GM19397 (cell line): Measurements from ENCODE around the gene TRPM2.
"Not testable (repeated sequence)": the region's sequence is repeated elsewhere in the genome, so short reads cannot be mapped to it uniquely, and the experiment has no call there.

Experiments used
- ATAC-seq: cut with Tn5 transposase; IDR thresholded peaks from one replicate; pipeline ENCODE4 v1.9.1; 2021; ENCODE audit warnings: mild to moderate bottlenecking, moderate library complexity; ENCODE audit not compliant: unreplicated experiment

The TRPM2 gene

GRCh38 chr21:44405948-44406872, 52.8 kb downstream of the TRPM2 start:
- ATAC-seq: no peak

DNA sequence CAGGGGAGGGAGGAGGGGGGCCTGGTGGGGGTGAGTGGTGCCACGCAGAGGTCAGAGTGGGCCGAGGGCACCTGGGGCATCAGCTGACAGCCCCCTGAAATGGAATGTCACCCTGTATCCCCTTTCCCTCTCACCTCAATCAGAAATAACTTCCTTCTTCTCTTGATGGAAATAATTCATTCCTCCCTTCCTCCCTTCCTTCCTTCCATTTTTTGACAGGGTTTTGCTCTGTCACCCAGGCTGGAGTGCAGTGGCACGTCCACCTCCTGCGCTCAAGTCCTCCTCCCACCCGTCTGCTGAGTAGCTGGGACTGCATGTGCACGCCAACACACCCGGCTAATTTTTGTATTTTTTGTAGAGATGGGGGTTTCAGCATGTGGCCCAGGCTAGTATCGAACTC, 53.5 kb downstream of the TRPM2 start:
- ATAC-seq: no peak

DNA sequence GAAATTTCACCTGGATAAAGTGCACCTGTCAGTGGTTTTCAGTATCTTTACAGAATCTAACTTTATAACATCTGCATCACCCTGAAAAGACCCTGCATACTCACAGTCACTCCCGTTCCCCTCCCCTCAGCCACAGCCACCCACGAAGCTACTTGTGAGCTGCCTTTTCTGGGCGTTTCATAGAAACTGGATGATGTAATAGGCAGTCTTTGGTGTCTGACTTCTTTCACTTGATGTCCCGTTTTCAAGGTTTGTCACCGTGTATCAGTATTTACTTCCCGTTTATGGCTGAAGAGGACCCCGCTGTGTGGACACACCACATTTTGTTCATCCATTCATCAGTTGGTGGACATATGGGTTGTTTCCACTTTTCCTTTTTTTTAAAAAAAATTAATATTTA, 54.1 kb downstream of the TRPM2 start:
- ATAC-seq: no peak

- no peak for ATAC-seq
These were observed 54.8 kb downstream of the TRPM2 start for GRCh38 chr21:44408226-44408625.

- ATAC-seq: no peak
These were observed 60.3 kb downstream of the TRPM2 start for GRCh38 chr21:44413566-44414290.

- no peak for ATAC-seq
These were observed 61.1 kb downstream of the TRPM2 start for GRCh38 chr21:44414291-44415072.

DNA sequence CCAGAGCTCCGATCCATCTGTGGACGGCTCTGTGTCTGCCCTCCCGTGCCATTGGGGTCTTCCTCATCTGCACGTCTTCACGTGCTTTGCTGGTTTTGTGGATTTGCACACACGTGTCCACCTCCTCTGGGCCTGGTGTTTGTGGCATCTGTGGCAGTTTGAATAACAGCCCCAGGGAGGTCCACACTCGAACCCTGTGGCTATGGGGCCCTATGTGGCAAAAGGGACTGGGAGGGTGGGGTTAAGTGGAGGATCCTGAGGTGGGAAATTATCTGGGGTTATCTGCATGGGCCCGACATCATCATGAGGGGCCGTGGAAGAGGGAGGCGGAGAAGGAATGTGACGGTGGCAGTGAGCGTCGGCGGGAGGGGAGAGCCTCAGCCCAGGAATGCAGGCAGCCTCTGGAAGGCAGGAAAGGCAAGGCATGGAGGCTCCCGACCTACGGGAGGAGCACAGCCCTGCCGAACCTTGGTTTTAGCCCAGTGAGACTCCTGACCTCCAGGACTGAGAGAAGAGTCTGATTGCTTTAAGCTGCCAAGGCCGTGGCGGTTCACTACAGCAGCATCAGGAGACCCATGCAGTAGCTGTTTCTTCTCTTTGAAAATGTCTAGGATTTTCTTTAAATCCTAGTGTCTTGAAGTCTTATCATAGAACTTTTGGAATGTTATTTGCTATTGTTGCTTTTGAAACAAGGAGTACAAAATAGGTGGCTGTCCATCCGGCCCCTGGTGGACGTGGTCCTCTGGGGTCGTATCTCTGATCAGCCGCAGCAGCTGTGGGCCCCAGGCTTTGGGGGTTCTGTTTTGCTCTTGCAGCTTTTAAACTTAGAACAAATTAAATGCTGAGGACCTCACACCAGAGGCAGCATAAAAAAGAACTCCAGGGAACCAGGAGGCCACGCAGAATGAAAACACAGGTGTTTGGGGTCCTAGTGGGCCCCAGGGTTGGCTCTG, 61.9 kb downstream of the TRPM2 start:
- ATAC-seq: no peak

DNA sequence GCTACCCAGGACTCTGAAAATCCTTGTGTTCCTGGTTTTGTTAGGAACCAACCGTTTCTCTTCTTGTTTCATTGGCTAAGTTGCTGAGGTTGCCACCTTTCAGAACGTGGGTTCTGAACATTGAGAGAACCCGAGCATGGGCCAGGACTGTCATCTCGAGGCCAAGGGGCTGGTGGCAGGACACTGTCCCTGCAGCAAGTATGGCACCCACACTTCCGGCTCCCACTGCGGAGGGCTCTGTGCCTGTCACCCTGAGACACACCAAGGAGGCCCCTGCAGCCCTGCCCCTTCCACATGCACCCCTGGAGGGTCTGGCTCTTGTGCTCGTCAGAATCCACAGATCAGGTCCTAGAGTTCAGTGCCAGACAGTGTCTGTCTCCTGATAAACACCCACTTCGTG, 62.8 kb downstream of the TRPM2 start:
- no peak for ATAC-seq

DNA sequence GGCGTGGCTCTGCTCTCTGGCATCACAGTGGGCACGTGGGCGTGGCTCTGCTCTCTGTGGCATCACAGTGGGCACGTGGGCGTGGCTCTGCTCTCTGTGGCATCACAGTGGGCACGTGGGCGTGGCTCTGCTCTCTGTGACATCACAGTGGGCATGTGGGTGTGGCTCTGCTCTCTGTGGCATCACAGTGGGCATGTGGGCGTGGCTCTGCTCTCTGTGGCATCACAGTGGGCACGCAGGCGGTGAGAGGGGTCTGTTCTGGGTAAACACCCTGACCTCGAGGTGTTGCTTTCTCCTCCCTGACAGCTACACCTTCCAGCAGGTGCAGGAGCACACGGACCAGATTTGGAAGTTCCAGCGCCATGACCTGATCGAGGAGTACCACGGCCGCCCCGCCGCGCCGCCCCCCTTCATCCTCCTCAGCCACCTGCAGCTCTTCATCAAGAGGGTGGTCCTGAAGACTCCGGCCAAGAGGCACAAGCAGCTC, 64.2 kb downstream of the TRPM2 start:
- not testable (repeated sequence) for ATAC-seq

- ATAC-seq: no peak
These were observed 64.9 kb downstream of the TRPM2 start for GRCh38 chr21:44418108-44418875.

DNA sequence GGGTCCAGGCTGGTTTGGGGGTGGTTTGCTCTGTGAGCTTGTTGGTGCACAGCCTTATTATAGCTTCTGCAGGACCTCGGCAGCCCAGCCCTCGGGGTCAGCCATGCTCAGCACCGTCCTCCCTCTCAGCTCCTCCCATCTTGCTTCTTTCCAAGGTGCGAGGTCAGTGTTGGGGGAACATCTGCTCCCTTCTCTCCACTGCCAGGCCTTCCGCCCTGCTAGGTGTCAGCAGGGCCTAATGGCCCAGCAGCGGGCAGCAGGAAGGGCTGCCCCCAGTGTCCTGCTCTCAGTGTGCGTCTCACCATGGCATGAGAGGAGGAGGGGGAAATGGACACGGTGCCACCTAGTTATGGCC, 65.4 kb downstream of the TRPM2 start:
- no peak for ATAC-seq

- ATAC-seq: no peak
These were observed 66.3 kb downstream of the TRPM2 start for GRCh38 chr21:44419679-44420078.

DNA sequence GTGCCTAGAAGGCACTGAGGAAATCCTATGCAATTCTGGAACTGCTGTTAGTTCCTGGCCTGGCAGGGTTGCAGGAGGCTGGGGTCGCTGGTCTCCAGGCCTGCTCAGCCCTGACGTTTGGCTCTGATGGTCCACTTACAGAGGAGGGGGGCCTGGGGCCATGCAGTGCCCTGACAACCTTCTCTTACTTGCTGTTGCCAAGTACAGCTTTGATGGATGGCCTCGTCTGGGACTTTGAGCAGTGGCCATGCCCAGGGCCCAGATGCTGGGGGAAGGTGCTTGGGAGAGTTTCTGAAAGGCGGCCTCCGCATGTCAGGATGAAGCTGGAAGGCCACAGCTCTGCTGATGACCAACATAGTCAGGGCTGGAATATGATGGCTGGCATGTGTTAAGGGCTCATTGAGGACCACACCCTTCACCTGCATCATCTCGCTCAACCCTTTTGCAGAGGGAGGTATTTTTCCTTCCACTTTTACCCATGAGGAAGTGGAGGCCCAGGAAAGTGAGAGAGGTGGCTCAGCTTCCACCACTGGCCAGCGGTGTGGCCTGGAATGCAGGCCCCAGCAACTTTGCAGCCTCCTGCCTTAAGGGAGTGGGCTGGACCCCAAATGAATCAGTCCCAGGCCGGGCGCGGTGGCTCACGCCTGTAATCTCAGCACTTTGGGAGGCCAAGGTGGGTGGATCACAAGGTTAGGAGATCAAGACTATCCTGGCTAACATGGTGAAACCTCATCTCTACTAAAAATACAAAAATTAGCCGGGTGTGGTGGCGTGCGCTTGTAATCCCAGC, 67.2 kb downstream of the TRPM2 start:
- no peak for ATAC-seq

DNA sequence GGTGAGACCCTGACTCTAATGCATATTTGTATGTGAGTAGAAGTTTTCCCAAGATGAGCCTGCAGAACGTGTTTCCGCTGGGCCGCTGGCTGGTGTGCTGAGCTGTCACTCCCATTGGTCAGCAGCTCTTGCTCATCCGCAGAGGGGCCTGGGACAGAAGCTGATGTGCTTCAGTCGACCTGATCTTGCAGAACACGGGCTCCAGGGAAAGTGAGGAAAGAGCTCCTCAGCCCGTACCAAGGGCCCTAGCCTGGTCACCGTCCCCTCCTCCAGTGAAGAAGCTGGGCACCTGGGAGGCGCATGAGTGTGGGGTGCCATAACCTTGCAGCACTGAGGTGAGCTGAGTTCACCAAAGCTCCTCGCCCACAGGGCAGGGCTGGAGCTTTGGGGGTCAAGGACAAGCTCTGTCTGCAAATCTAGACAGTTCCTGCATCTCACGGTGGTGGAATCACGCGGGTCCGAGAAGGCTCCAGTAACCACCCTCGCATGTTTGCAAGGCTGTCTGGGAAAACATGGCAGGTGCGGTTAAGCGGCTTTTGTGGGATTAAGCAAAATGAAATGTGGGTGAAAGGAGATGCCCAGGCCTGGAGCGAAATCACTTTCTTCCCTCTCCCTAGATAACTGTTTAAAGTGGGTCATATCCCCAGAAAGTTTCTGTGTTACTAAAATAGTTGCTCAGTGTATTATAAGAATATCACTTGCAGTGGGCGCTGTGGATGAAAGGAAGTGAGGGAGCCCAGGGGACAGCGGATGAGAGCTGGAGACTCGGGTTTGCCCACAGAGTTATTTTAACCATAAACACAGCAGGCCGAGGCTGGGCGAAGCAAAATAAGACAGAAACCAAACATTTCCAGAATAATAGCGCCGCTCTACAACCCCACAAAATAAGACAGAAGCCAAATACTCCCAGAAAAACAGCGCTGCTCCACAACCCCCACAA, 68.8 kb downstream of the TRPM2 start:
- no peak for ATAC-seq

GRCh38 chr21:44423312-44423821, 69.9 kb downstream of the TRPM2 start:
- ATAC-seq: no peak

DNA sequence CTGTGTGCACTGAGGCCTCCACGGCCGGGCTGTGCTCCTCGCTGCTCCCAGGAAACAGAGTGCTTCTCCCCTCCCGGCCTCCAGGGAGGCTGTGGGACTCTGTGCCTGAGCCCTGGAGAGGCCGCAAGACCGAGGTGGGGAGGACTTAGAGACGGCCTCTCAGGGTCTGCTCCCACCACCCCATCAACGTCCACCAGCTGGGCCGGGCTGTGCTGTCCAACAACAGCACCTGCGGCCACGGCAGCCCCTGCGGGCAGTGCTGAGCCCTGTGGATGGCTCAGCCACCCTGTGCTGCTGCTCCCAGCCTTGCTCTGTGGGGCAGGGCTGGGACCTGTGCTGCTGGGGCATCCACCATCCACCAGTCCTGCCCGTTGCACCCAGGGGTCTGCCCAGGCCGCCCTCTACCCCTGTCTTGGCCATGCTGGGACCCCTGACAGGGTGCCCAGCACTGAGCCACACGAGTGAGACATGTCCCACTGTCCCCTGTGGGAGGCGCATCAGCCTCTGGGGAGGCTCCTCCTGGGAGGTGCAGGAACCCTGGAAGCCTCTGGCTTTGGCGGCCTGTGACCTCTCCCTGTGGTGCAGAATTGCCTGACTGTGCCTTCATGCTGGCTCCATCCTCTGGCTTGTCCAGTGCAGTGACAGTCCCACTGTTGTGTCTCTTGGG, 70.7 kb downstream of the TRPM2 start:
- ATAC-seq: no peak
